Stimulated activated effector memory CD8-positive, alpha-beta T cell treated with anti-CD3 and anti-CD28 coated beads, Interleukin-12 subunit alpha, Interleukin-12 subunit beta, amount 100 ng/mL, for 72 hours (primary cell): ENCODE measurements around the gene SEMA5A.

Source experiments
- ATAC-seq: fragments of 150-1000 bp; cut with Tn5 transposase; 2 replicates; pipeline ENCODE4 v1.10.0; 2021
- DNase-seq, 2 donors: peaks; one replicate each; pipeline ENCODE4 v3.0.0; 2021 to 2022; ENCODE audit warnings: low spot score in 2 of 2
- H3K27ac Mint-ChIP-seq: one replicate; pipeline ENCODE4 v1.8.0; 2022; ENCODE audit warnings: mild to moderate bottlenecking, mixed read lengths
- H3K36me3 Mint-ChIP-seq: one replicate; pipeline ENCODE4 v1.8.0; 2022; ENCODE audit warnings: mild to moderate bottlenecking, mixed read lengths
- H3K4me1 Mint-ChIP-seq: one replicate; pipeline ENCODE4 v1.8.0; 2022; ENCODE audit warnings: mixed read lengths
- H3K4me3 Mint-ChIP-seq: one replicate; pipeline ENCODE4 v1.8.0; 2022; ENCODE audit warnings: mild to moderate bottlenecking, mixed read lengths
- H3K9me3 Mint-ChIP-seq: one replicate; pipeline ENCODE4 v1.8.0; 2022; ENCODE audit warnings: mixed read lengths

SEMA5A gene

GRCh38 chr5:9233035-9233434 is 312.8 kb downstream of the SEMA5A start:
- no peaks in the 10 kb centered on the region for H3K36me3 Mint-ChIP-seq
- H3K27ac Mint-ChIP-seq = no peak overlapping the region
- H3K9me3 Mint-ChIP-seq = peaks cover 30% of the 10 kb centered on the region
- no peaks in the 10 kb centered on the region for H3K4me1 Mint-ChIP-seq
- no peak overlapping the region for H3K4me3 Mint-ChIP-seq
- DNase-seq (no peak), ATAC-seq (no peak)

GRCh38 chr5:9231842-9232241 is 314.0 kb downstream of the SEMA5A start:
- H3K4me3 Mint-ChIP-seq = no peak overlapping the region
- H3K9me3 Mint-ChIP-seq = peaks cover 32% of the 10 kb centered on the region
- ATAC-seq (no peak), DNase-seq (no peak)
- no peak overlapping the region for H3K27ac Mint-ChIP-seq
- no peaks in the 10 kb centered on the region for H3K4me1 Mint-ChIP-seq
- H3K36me3 Mint-ChIP-seq = no peaks in the 10 kb centered on the region

GRCh38 chr5:9230355-9230754 is 315.5 kb downstream of the SEMA5A start:
- DNase-seq (no peak), ATAC-seq (no peak)
- Mint-ChIP-seq H3K4me3 (no peak overlapping the region), H3K9me3 (peaks cover 25% of the 10 kb centered on the region), H3K27ac (no peak overlapping the region), H3K4me1 (no peaks in the 10 kb centered on the region), H3K36me3 (no peaks in the 10 kb centered on the region)

GRCh38 chr5:9226016-9226536 is 319.8 kb downstream of the SEMA5A start:
- peaks cover 26% of the 10 kb centered on the region for H3K9me3 Mint-ChIP-seq
- no peak overlapping the region for H3K4me3 Mint-ChIP-seq
- no peak overlapping the region for H3K27ac Mint-ChIP-seq
- H3K36me3 Mint-ChIP-seq = no peaks in the 10 kb centered on the region
- H3K4me1 Mint-ChIP-seq = no peaks in the 10 kb centered on the region
- DNase-seq (no peak), ATAC-seq (no peak)

GRCh38 chr5:9222054-9222976 is 323.6 kb downstream of the SEMA5A start:
- DNase-seq (no peak), ATAC-seq (no peak)
- Mint-ChIP-seq H3K4me3 (no peak overlapping the region), H3K36me3 (no peaks in the 10 kb centered on the region), H3K27ac (no peak overlapping the region), H3K4me1 (no peaks in the 10 kb centered on the region), H3K9me3 (peaks cover 13% of the 10 kb centered on the region)

GRCh38 chr5:9218358-9218757 is 327.5 kb downstream of the SEMA5A start:
- ATAC-seq (no peak), DNase-seq (no peak)
- Mint-ChIP-seq H3K4me1 (no peaks in the 10 kb centered on the region), H3K36me3 (no peaks in the 10 kb centered on the region), H3K4me3 (no peak overlapping the region), H3K9me3 (peaks cover 26% of the 10 kb centered on the region), H3K27ac (no peak overlapping the region)

- peaks cover 20% of the 10 kb centered on the region for H3K9me3 Mint-ChIP-seq
- ATAC-seq = no peak
- H3K4me3 Mint-ChIP-seq = no peak overlapping the region
- H3K4me1 Mint-ChIP-seq = no peaks in the 10 kb centered on the region
- H3K27ac Mint-ChIP-seq = no peak overlapping the region
- DNase-seq = no peak
- no peaks in the 10 kb centered on the region for H3K36me3 Mint-ChIP-seq
Observed at GRCh38 chr5:9212605-9213004, 333.3 kb downstream of the SEMA5A start.

- Mint-ChIP-seq H3K4me3 (no peak overlapping the region), H3K9me3 (peaks cover 11% of the 10 kb centered on the region), H3K4me1 (no peaks in the 10 kb centered on the region), H3K27ac (no peak overlapping the region), H3K36me3 (no peaks in the 10 kb centered on the region)
- ATAC-seq (no peak), DNase-seq (no peak)
Observed at GRCh38 chr5:9209846-9210492, 335.9 kb downstream of the SEMA5A start.

GRCh38 chr5:9207817-9208418 is 338.0 kb downstream of the SEMA5A start:
- no peaks in the 10 kb centered on the region for H3K4me1 Mint-ChIP-seq
- H3K4me3 Mint-ChIP-seq = no peak overlapping the region
- H3K36me3 Mint-ChIP-seq = no peaks in the 10 kb centered on the region
- ATAC-seq = no peak
- no peak for DNase-seq
- H3K9me3 Mint-ChIP-seq = peaks cover 3% of the 10 kb centered on the region
- no peak overlapping the region for H3K27ac Mint-ChIP-seq

GRCh38 chr5:9202636-9203035 is 343.2 kb downstream of the SEMA5A start:
- H3K4me1 Mint-ChIP-seq = no peaks in the 10 kb centered on the region
- H3K4me3 Mint-ChIP-seq = no peak overlapping the region
- no peak overlapping the region for H3K27ac Mint-ChIP-seq
- H3K36me3 Mint-ChIP-seq = no peaks in the 10 kb centered on the region
- H3K9me3 Mint-ChIP-seq = no peaks in the 10 kb centered on the region
- ATAC-seq (no peak), DNase-seq (no peak)

GRCh38 chr5:9201761-9202160 is 344.1 kb downstream of the SEMA5A start:
- H3K4me1 Mint-ChIP-seq = no peaks in the 10 kb centered on the region
- ATAC-seq = no peak
- H3K27ac Mint-ChIP-seq = no peak overlapping the region
- no peaks in the 10 kb centered on the region for H3K36me3 Mint-ChIP-seq
- H3K4me3 Mint-ChIP-seq = no peak overlapping the region
- DNase-seq = no peak
- H3K9me3 Mint-ChIP-seq = no peaks in the 10 kb centered on the region

GRCh38 chr5:9201011-9201410 is 344.9 kb downstream of the SEMA5A start:
- H3K9me3 Mint-ChIP-seq = no peaks in the 10 kb centered on the region
- no peak overlapping the region for H3K4me3 Mint-ChIP-seq
- no peaks in the 10 kb centered on the region for H3K36me3 Mint-ChIP-seq
- DNase-seq = no peak
- no peak for ATAC-seq
- H3K4me1 Mint-ChIP-seq = no peaks in the 10 kb centered on the region
- no peak overlapping the region for H3K27ac Mint-ChIP-seq

- Mint-ChIP-seq H3K36me3 (no peaks in the 10 kb centered on the region), H3K27ac (no peak overlapping the region), H3K4me3 (no peak overlapping the region), H3K9me3 (no peaks in the 10 kb centered on the region), H3K4me1 (no peaks in the 10 kb centered on the region)
- no peak for ATAC-seq
- DNase-seq = no peak
Observed at GRCh38 chr5:9198394-9198793, 347.5 kb downstream of the SEMA5A start.

GRCh38 chr5:9197881-9198260 is 348.0 kb downstream of the SEMA5A start:
- DNase-seq (no peak), ATAC-seq (no peak)
- Mint-ChIP-seq H3K4me1 (no peaks in the 10 kb centered on the region), H3K27ac (no peak overlapping the region), H3K36me3 (no peaks in the 10 kb centered on the region), H3K9me3 (no peaks in the 10 kb centered on the region), H3K4me3 (no peak overlapping the region)

- H3K9me3 Mint-ChIP-seq = no peaks in the 10 kb centered on the region
- no peaks in the 10 kb centered on the region for H3K36me3 Mint-ChIP-seq
- no peaks in the 10 kb centered on the region for H3K4me1 Mint-ChIP-seq
- no peak overlapping the region for H3K4me3 Mint-ChIP-seq
- ATAC-seq (no peak), DNase-seq (no peak)
- no peak overlapping the region for H3K27ac Mint-ChIP-seq
Observed at GRCh38 chr5:9196403-9197227, 349.3 kb downstream of the SEMA5A start.
